Choroid plexus epithelial cell (primary cell): ENCODE measurements around the gene LYSMD2.

Experiments used
- DNase-seq: peaks from one replicate; pipeline ENCODE4 v3.0.0-alpha.2; 2010; ENCODE audit warnings: low read depth
- H3K4me3 ChIP-seq: 2 replicates; pipeline ENCODE4 v1.5.1; 2011; ENCODE audit warnings: low read depth, mild to moderate bottlenecking, control low read depth, low read length, moderate library complexity
- TF ChIP-seq, protein P1 (sequence below): conservative IDR thresholded peaks from 2 replicates; pipeline ENCODE4 v1.5.1; 2011; ENCODE audit warnings: low read depth, mild to moderate bottlenecking, control low read depth, inconsistent platforms, low read length, moderate library complexity

The LYSMD2 gene

GRCh38 chr15:51718746-51719145, 18.7 kb downstream of the LYSMD2 start:
- DNase-seq = no peak
- H3K4me3 ChIP-seq = no peak overlapping the region
- TF ChIP-seq, protein P1, sequence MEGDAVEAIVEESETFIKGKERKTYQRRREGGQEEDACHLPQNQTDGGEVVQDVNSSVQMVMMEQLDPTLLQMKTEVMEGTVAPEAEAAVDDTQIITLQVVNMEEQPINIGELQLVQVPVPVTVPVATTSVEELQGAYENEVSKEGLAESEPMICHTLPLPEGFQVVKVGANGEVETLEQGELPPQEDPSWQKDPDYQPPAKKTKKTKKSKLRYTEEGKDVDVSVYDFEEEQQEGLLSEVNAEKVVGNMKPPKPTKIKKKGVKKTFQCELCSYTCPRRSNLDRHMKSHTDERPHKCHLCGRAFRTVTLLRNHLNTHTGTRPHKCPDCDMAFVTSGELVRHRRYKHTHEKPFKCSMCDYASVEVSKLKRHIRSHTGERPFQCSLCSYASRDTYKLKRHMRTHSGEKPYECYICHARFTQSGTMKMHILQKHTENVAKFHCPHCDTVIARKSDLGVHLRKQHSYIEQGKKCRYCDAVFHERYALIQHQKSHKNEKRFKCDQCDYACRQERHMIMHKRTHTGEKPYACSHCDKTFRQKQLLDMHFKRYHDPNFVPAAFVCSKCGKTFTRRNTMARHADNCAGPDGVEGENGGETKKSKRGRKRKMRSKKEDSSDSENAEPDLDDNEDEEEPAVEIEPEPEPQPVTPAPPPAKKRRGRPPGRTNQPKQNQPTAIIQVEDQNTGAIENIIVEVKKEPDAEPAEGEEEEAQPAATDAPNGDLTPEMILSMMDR = no peak

GRCh38 chr15:51718219-51718618, 19.2 kb downstream of the LYSMD2 start:
- TF ChIP-seq, protein P1 = no peak
- no peak overlapping the region for H3K4me3 ChIP-seq
- no peak for DNase-seq

- DNase-seq = no peak
- no peak overlapping the region for H3K4me3 ChIP-seq
- TF ChIP-seq, protein P1 = no peak
Measured at GRCh38 chr15:51714911-51715310, 22.5 kb downstream of the LYSMD2 start.

DNA sequence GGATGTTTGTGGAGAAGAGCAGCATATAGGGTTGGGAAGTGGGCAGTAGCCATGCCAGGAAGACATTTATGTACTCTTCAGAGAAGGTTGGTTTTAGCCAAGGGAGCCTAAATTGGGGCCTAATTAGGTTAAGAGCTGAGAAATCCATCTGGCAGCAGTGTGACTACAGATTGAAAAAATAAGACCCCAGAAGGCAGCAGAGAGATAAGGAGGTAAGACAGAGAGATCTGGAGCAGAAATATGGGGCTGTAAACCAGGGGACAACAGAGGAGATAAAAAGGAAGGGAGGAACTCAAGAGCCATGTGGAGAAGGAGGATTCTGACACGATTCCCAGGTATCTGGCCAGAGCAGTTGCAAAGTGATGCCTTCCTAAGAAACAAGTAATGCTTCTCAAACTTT, 23.3 kb downstream of the LYSMD2 start:
- no peak for DNase-seq
- H3K4me3 ChIP-seq = no peak overlapping the region
- TF ChIP-seq, protein P1 = no peak

DNA sequence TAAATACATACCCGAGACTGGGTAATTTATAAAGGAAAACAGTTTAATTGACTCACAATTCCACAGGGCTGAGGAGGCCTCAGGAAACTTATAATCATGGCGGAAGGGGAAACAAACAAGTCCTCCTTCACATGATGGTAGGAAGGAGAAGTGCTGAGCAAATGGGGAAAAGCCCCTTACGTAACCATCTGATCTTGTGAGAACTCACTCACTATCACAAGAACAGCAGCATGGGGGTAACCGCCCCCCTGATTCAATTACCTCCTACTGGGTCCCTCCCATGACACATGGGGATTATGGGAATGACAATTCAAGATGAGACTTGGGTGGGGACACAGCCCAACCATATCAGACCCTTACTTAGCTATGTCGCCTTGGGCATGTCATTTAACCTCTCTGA, 28.4 kb downstream of the LYSMD2 start:
- TF ChIP-seq, protein P1 = no peak
- no peak for DNase-seq
- no peak overlapping the region for H3K4me3 ChIP-seq

- no peak overlapping the region for H3K4me3 ChIP-seq
- DNase-seq = no peak
- TF ChIP-seq, protein P1 = no peak
Measured at GRCh38 chr15:51708013-51708412, 29.4 kb downstream of the LYSMD2 start.

- TF ChIP-seq, protein P1 = no peak
- DNase-seq = no peak
- H3K4me3 ChIP-seq = no peak overlapping the region
Measured at GRCh38 chr15:51706926-51707608, 30.4 kb downstream of the LYSMD2 start.
